ENCODE results near the gene MBNL1.

DNA sequence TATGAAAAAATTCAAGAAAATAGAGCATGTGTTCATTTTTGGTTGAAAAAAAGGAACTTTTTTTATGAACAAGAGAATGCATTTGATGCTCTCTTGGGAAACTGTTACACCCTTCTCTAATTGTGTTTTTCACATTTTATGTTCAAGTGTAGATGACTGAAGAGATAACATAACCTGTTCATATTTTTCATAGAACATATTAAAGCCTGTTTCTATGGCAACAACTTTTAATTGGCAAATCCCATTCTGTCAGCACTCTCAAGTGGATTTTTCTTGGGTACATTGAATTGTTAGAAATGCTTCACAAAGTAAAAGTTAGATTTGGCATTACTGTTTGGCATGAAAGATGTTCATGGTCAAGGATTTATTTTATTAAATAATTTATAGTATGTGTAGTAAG is 117.5 kb downstream of the MBNL1 start:
- TF ChIP-seq, protein P1, sequence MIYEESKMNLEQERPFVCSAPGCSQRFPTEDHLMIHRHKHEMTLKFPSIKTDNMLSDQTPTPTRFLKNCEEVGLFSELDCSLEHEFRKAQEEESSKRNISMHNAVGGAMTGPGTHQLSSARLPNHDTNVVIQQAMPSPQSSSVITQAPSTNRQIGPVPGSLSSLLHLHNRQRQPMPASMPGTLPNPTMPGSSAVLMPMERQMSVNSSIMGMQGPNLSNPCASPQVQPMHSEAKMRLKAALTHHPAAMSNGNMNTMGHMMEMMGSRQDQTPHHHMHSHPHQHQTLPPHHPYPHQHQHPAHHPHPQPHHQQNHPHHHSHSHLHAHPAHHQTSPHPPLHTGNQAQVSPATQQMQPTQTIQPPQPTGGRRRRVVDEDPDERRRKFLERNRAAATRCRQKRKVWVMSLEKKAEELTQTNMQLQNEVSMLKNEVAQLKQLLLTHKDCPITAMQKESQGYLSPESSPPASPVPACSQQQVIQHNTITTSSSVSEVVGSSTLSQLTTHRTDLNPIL (CRISPR knock-in tag; IDR thresholded peaks at IDR 0.05; ENCODE audit: low read depth): no peak
- TF ChIP-seq, protein P2, sequence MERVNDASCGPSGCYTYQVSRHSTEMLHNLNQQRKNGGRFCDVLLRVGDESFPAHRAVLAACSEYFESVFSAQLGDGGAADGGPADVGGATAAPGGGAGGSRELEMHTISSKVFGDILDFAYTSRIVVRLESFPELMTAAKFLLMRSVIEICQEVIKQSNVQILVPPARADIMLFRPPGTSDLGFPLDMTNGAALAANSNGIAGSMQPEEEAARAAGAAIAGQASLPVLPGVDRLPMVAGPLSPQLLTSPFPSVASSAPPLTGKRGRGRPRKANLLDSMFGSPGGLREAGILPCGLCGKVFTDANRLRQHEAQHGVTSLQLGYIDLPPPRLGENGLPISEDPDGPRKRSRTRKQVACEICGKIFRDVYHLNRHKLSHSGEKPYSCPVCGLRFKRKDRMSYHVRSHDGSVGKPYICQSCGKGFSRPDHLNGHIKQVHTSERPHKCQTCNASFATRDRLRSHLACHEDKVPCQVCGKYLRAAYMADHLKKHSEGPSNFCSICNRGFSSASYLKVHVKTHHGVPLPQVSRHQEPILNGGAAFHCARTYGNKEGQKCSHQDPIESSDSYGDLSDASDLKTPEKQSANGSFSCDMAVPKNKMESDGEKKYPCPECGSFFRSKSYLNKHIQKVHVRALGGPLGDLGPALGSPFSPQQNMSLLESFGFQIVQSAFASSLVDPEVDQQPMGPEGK (CRISPR knock-in tag; IDR thresholded peaks at IDR 0.05; ENCODE audit: borderline replicate concordance): no peak
- no peak for TF ChIP-seq ARNTL (CRISPR knock-in tag; IDR thresholded peaks at IDR 0.05; ENCODE audit: borderline replicate concordance, low read depth)
- TF ChIP-seq, protein P3, sequence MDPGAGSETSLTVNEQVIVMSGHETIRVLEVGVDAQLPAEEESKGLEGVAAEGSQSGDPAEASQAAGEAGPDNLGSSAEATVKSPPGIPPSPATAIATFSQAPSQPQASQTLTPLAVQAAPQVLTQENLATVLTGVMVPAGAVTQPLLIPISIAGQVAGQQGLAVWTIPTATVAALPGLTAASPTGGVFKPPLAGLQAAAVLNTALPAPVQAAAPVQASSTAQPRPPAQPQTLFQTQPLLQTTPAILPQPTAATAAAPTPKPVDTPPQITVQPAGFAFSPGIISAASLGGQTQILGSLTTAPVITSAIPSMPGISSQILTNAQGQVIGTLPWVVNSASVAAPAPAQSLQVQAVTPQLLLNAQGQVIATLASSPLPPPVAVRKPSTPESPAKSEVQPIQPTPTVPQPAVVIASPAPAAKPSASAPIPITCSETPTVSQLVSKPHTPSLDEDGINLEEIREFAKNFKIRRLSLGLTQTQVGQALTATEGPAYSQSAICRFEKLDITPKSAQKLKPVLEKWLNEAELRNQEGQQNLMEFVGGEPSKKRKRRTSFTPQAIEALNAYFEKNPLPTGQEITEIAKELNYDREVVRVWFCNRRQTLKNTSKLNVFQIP (CRISPR knock-in tag; IDR thresholded peaks at IDR 0.05; ENCODE audit: borderline replicate concordance, low read depth): no peak
- no peak for TF ChIP-seq OSR1 (CRISPR knock-in tag; IDR thresholded peaks at IDR 0.05)
- no peak for TF ChIP-seq GLIS3 (CRISPR knock-in tag; IDR thresholded peaks at IDR 0.05)
- TF ChIP-seq ZNF70 (CRISPR knock-in tag; IDR thresholded peaks at IDR 0.05): no peak
- no peak for TF ChIP-seq TSHZ2 (CRISPR knock-in tag; IDR thresholded peaks at IDR 0.05)
- no peak for TF ChIP-seq ZFP3 (CRISPR knock-in tag; IDR thresholded peaks at IDR 0.05)
- no peak for TF ChIP-seq CSDC2 (CRISPR knock-in tag; IDR thresholded peaks at IDR 0.05)
